ENCODE results near the gene IKZF1.

GRCh38 chr7:50296799-50297198, 7.7 kb upstream of the IKZF1 start:
- TF ChIP-seq, protein P1, sequence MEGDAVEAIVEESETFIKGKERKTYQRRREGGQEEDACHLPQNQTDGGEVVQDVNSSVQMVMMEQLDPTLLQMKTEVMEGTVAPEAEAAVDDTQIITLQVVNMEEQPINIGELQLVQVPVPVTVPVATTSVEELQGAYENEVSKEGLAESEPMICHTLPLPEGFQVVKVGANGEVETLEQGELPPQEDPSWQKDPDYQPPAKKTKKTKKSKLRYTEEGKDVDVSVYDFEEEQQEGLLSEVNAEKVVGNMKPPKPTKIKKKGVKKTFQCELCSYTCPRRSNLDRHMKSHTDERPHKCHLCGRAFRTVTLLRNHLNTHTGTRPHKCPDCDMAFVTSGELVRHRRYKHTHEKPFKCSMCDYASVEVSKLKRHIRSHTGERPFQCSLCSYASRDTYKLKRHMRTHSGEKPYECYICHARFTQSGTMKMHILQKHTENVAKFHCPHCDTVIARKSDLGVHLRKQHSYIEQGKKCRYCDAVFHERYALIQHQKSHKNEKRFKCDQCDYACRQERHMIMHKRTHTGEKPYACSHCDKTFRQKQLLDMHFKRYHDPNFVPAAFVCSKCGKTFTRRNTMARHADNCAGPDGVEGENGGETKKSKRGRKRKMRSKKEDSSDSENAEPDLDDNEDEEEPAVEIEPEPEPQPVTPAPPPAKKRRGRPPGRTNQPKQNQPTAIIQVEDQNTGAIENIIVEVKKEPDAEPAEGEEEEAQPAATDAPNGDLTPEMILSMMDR (IDR thresholded peaks at IDR 0.05; ENCODE audit: low read depth, low read length) = no peak
- TF ChIP-seq EZH2phosphoT487 (IDR thresholded peaks at IDR 0.05; ENCODE audit: low read depth) = no peak

All from OCI-LY3 (cell line).